GM12878 (cell line): ENCODE data around the gene BCS1L. TPM values are rescaled to one million over a fixed set of nuclear protein-coding genes. Genes with fewer than 3 reads are reported as not detected.

Source experiments
- ATAC-seq: fragments of 200-7000 bp; cut with Tn5 transposase; 3 replicates; pipeline ENCODE4 v1.9.1; 2020; ENCODE audit warnings: mild to moderate bottlenecking, moderate library complexity
- BruUV-seq: library from RNA; stranded (reverse); fragments of 400-500 nt; replicated peaks from 2 replicates; lab custom pipeline; 2021; lab: Mats Ljungman, UMichigan
- CTCF ChIA-PET: fragments of 300-600 bp; sonication (Branson Sonifier 250); formaldehyde crosslinking; extraction: SDS; loops from one replicate; lab custom pipeline; 2021; ENCODE audit warnings: inconsistent platforms; lab: Yijun Ruan, JAX
- POLR2A ChIA-PET: fragments of 350-600 bp; formaldehyde crosslinking; extraction: SDS; loops from one replicate; lab custom pipeline; 2021; ENCODE audit warnings: inconsistent platforms; lab: Charles Lee
- RAD21 ChIA-PET: fragments of 300-600 bp; sonication (Branson Sonifier 250); formaldehyde crosslinking; loops from one replicate; lab custom pipeline; 2023; ENCODE audit warnings: antibody characterized with exemption; ENCODE audit not compliant: unreplicated experiment; lab: Charles Lee
- SMC1A ChIA-PET: fragments of 300-600 bp; sonication (Branson Sonifier 250); formaldehyde crosslinking; loops from one replicate; lab custom pipeline; 2023; ENCODE audit not compliant: unreplicated experiment, uncharacterized antibody; lab: Charles Lee
- DNase-seq: peaks from one replicate; pipeline ENCODE4 v3.0.0-alpha.2; 2011; ENCODE audit warnings: low read depth, low spot score
- FAIRE-seq: peaks from 3 replicates; lab custom pipeline; 2011; peaks lifted over from hg19 to GRCh38; lab: Jason Lieb, UNC
- H2AFZ ChIP-seq: 2 replicates; pipeline ENCODE4 v1.6.0; 2011; ENCODE audit warnings: low read depth, low read length, control low read depth; ENCODE audit not compliant: control insufficient read depth
- H3K27ac ChIP-seq: 2 replicates; pipeline ENCODE4 v1.5.1; 2011; ENCODE audit warnings: control low read depth; ENCODE audit not compliant: control insufficient read depth, insufficient read depth
- H3K27me3 ChIP-seq, 2 experiments: replicated peaks in 1 of 2; 2 replicates each; pipeline versions ENCODE4 v1.6.0 to v1.6.1; 2011; ENCODE audit warnings: low read length in 1 of 2; ENCODE audit not compliant: control insufficient read depth in 2 of 2, insufficient read depth in 2 of 2
- H3K36me3 ChIP-seq, 2 experiments: 2 replicates each; pipeline ENCODE4 v1.5.1; 2011; ENCODE audit warnings: low read length in 1 of 2; ENCODE audit not compliant: control insufficient read depth in 2 of 2, insufficient read depth in 2 of 2
- H3K4me1 ChIP-seq: 2 replicates; pipeline ENCODE4 v1.6.1; 2011; ENCODE audit warnings: mild to moderate bottlenecking, low read length, moderate library complexity, mixed read lengths; ENCODE audit not compliant: control insufficient read depth, insufficient read depth
- H3K4me2 ChIP-seq: 2 replicates; pipeline ENCODE4 v1.6.0; 2011; ENCODE audit warnings: control low read depth; ENCODE audit not compliant: control insufficient read depth, insufficient read depth
- H3K4me3 ChIP-seq: fragments of 200-600 bp; sonication (generic); 2 replicates; pipeline ENCODE4 v1.5.1; 2016
- H3K79me2 ChIP-seq: 2 replicates; pipeline ENCODE4 v1.6.0; 2011; ENCODE audit warnings: low read length; ENCODE audit not compliant: control insufficient read depth, insufficient read depth
- H3K9ac ChIP-seq: 2 replicates; pipeline ENCODE4 v1.8.0; 2011; ENCODE audit warnings: low read length, control low read depth, mixed read lengths; ENCODE audit not compliant: control insufficient read depth, insufficient read depth
- H3K9me3 ChIP-seq: replicated peaks from 3 replicates; pipeline ENCODE4 v1.5.1; 2011; ENCODE audit warnings: mild to moderate bottlenecking, low read length; ENCODE audit not compliant: control insufficient read depth, insufficient read depth
- H4K20me1 ChIP-seq: 2 replicates; pipeline ENCODE4 v1.6.0; 2011; ENCODE audit not compliant: control insufficient read depth, insufficient read depth
- CHD4 ChIP-seq: fragments of 200-600 bp; sonication (generic); IDR thresholded peaks from 2 replicates; pipeline ENCODE4 v1.6.1; 2016; ENCODE audit warnings: mild to moderate bottlenecking
- FOXM1 ChIP-seq: IDR thresholded peaks from 2 replicates; pipeline ENCODE4 v1.6.1; 2012; ENCODE audit warnings: low read depth, mild to moderate bottlenecking, inconsistent platforms, low read length, moderate library complexity
- SMARCA5 ChIP-seq: fragments of 450-650 bp; IDR thresholded peaks from 2 replicates; pipeline ENCODE4 v1.6.1; 2017; ENCODE audit warnings: mild to moderate bottlenecking
- STAT1 ChIP-seq: fragments of 450-650 bp; conservative IDR thresholded peaks from 2 replicates; pipeline ENCODE4 v1.6.1; 2014; ENCODE audit warnings: antibody characterized with exemption, mild to moderate bottlenecking
- STAT3 ChIP-seq: IDR thresholded peaks from 2 replicates; pipeline ENCODE4 v1.6.1; 2011; ENCODE audit warnings: low read depth, low read length, improper control_type of control experiment
- TCF7 ChIP-seq: IDR thresholded peaks from 2 replicates; pipeline ENCODE4 v1.6.1; 2014; ENCODE audit warnings: antibody characterized with exemption, borderline replicate concordance
- WGBS: methylation state at CpG from one replicate; pipeline ENCODE4 v1.1.6; 2016; ENCODE audit warnings: low lambda C conversion rate; ENCODE audit not compliant: insufficient replicate concordance, insufficient coverage; ENCODE audit errors: missing lambda C conversion rate; 5-methylcytosine and 5-hydroxymethylcytosine counted together
- in situ Hi-C: fragments of 300-500 bp; cut with MboI; formaldehyde crosslinking; loops from 9 replicates; pipeline ENCODE4 v1.14.3; 2018; ENCODE audit warnings: mixed read lengths
- intact Hi-C: fragments of 100-400 bp; cut with micrococcal nuclease; formaldehyde crosslinking; loops from one replicate; pipeline ENCODE4 v1.14.2; 2022; ENCODE audit not compliant: unreplicated experiment
- polyA plus RNA-seq, 11 experiments: library from polyadenylated mRNA; depleted of rRNA in 4 of 11; unstranded in 6 of 11; stranded (reverse) in 5 of 11; fragments of >200 nt; fragmentation: Nextera tagmentation in 4 of 11; fragmentation: Illumina TruSeq in 1 of 11; extraction: Ambion mirVana in 4 of 11; extraction: Trizol in 1 of 11; gene quantifications; 1 replicate in 1 of 11; 2 replicates in 10 of 11; pipeline versions ENCODE4 v1.2.1 to v1.2.3, GENCODE V29; 2011 to 2016; ENCODE audit warnings: inconsistent platforms in 2 of 11, missing spikeins in 2 of 11, low read depth in 1 of 11
- total RNA-seq, 4 experiments: library from RNA; depleted of rRNA in 3 of 4; stranded (reverse); fragments of >200 nt in 3 of 4; fragmentation: Illumina TruSeq in 1 of 4; extraction: Trizol in 1 of 4; gene quantifications; 2 replicates each; pipeline versions ENCODE4 v1.2.1 to v1.2.3, GENCODE V29; 2013 to 2021
- TF ChIP-seq, protein P1 (sequence below): IDR thresholded peaks from 2 replicates; pipeline ENCODE4 v1.6.1; 2012; ENCODE audit warnings: improper control_type of control experiment, low read depth, low read length; ENCODE audit not compliant: insufficient replicate concordance

BCS1L gene
- total and polyA plus RNA-seq, 10 of the 15 experiments (the other 5 are each of a cell fraction or from before 2014, with no cell fraction given), result 40.4 to 114 (median 65.2) TPM

DNA sequence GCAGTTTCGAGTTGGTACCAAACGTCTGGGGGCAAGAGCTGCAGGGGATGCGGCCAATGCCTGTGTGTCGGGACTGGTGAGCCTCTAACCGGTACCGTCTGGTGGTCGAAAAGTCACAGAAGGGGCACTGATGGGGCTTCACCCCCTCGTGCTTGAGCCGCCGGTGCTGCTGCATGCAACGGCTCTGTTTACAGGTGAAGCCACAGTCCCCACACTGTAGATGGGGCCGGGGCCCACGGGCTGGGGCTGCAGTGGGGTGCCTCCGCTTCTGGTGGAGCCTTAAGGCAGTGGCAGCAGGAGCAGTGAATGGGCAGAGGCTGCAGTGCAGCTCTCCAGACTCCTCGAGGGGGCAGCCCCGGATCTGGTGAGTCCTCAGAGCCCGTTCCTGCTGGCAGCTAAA lies 16.7 kb upstream of the BCS1L start:
- Histone ChIP-seq H4K20me1 (no peaks in the 10 kb centered on the region), H2AFZ (no peak overlapping the region), H3K9ac (no peak overlapping the region), H3K4me3 (no peak overlapping the region), H3K9me3 (no peaks in the 10 kb centered on the region), H3K27me3 (no peaks in the 10 kb centered on the region), H3K4me2 (no peak overlapping the region), H3K27ac (no peak overlapping the region), H3K36me3 (peaks cover 29 to 34% of the 10 kb centered on the region in 2 experiments), H3K79me2 (no peaks in the 10 kb centered on the region), H3K4me1 (no peaks in the 10 kb centered on the region)
- CTCF ChIA-PET, result no interaction called here
- DNase-seq, result no peak
- FAIRE-seq, result no peak
- in situ Hi-C loops, result no loop called here
- RAD21 ChIA-PET, result no interaction called here
- ATAC-seq, result no peak
- SMC1A ChIA-PET, result no interaction called here
- BruUV-seq, result no TSS peak
- TF ChIP-seq CHD4 (no peak), STAT1 (no peak), SMARCA5 (no peak), STAT3 (no peak), TCF7 (no peak), FOXM1 (no peak)
- TF ChIP-seq, protein P1, sequence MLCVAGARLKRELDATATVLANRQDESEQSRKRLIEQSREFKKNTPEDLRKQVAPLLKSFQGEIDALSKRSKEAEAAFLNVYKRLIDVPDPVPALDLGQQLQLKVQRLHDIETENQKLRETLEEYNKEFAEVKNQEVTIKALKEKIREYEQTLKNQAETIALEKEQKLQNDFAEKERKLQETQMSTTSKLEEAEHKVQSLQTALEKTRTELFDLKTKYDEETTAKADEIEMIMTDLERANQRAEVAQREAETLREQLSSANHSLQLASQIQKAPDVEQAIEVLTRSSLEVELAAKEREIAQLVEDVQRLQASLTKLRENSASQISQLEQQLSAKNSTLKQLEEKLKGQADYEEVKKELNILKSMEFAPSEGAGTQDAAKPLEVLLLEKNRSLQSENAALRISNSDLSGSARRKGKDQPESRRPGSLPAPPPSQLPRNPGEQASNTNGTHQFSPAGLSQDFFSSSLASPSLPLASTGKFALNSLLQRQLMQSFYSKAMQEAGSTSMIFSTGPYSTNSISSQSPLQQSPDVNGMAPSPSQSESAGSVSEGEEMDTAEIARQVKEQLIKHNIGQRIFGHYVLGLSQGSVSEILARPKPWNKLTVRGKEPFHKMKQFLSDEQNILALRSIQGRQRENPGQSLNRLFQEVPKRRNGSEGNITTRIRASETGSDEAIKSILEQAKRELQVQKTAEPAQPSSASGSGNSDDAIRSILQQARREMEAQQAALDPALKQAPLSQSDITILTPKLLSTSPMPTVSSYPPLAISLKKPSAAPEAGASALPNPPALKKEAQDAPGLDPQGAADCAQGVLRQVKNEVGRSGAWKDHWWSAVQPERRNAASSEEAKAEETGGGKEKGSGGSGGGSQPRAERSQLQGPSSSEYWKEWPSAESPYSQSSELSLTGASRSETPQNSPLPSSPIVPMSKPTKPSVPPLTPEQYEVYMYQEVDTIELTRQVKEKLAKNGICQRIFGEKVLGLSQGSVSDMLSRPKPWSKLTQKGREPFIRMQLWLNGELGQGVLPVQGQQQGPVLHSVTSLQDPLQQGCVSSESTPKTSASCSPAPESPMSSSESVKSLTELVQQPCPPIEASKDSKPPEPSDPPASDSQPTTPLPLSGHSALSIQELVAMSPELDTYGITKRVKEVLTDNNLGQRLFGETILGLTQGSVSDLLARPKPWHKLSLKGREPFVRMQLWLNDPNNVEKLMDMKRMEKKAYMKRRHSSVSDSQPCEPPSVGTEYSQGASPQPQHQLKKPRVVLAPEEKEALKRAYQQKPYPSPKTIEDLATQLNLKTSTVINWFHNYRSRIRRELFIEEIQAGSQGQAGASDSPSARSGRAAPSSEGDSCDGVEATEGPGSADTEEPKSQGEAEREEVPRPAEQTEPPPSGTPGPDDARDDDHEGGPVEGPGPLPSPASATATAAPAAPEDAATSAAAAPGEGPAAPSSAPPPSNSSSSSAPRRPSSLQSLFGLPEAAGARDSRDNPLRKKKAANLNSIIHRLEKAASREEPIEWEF, result no peak
- intact Hi-C loops, result no loop called here
- WGBS, result 100% methylated on average over 17 of the region's 17 CpGs
- POLR2A ChIA-PET, result no interaction called here
